ENCODE data around the gene PLA2G5. TPM values are rescaled to one million over a fixed set of nuclear protein-coding genes. Genes with fewer than 3 reads are reported as not detected.

PLA2G5 gene
- total and polyA plus RNA-seq, 2 of the 8 experiments (the other 6 are each of a cell fraction or from before 2014, with no cell fraction given): 0.05 TPM; not detected in 1

DNA sequence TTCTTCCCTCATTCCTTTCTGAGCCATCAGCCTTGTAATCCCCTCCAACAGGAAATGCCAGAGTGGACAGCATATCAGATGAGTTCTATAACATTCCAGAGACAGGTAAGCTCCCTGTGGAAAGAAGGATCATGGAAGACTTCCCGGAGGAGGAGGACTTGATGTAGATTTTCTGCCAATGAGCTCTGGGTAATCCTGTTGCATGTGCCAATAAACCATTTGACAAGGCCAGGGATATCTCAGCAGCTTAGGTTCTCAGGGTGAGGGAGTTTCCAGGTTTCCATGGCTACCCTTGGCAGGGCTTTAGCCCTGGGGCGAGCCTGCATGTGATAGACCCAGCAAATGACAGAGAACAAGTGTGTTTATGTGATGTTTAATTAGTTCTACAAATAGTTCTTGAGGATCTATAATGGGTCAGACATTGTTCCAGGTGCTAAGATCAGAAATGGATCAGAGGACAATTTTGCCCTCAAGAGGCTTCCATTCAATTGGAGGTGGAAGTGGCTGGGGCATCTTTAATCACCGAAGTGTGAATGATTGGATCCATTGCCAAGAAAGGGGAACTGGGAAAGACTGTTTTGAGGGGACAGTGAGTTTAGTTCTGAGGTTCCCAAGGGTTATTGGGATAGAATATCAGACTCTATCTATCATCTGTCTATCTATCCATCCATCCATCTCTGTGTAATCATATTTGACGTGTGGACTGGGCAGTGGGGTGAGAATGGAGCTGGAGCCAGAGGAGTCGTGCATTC lies 6.9 kb downstream of the PLA2G5 start:
- POLR2A ChIA-PET (ENCODE audit: partially characterized antibody): no interaction called here
- Histone ChIP-seq H4K5ac (ENCODE audit: insufficient read length, low read depth, low read length) (no peak overlapping the region), H3K9ac (replicated peaks in 1 of 4; ENCODE audit: extremely low read depth in 1 of 4, low read depth in 3 of 4, low read length in 3 of 4) (no peak overlapping the region), H2BK15ac (ENCODE audit: low read length) (no peak overlapping the region), H2AK5ac (ENCODE audit: low read depth, low read length) (no peak overlapping the region), H3K4me3 (ENCODE audit: extremely low read depth in 1 of 4, insufficient read depth in 2 of 4, low read depth in 3 of 4, low read length in 4 of 4) (no peak overlapping the region), H3K27ac (ENCODE audit: low read depth, low read length) (no peak overlapping the region), H4K91ac (replicated peaks; ENCODE audit: insufficient read length, low read length) (no peak overlapping the region), H3K27me3 (replicated peaks in 1 of 4; ENCODE audit: control insufficient read depth in 3 of 4, extremely low read depth in 1 of 4, insufficient read depth in 3 of 4, low read length in 3 of 4) (no peaks in the 10 kb centered on the region), H2BK12ac (ENCODE audit: low read depth, low read length) (no peak overlapping the region), H3K4me1 (replicated peaks in 1 of 4; ENCODE audit: control insufficient read depth in 3 of 4, insufficient read depth in 4 of 4, low read length in 3 of 4) (no peaks in the 10 kb centered on the region; a peak in 2 of 7 replicates), H3K4me2 (ENCODE audit: insufficient read depth in 1 of 2, low read depth in 2 of 2, low read length in 2 of 2) (no peak overlapping the region), H3K56ac (replicated peaks; ENCODE audit: insufficient read length, low read depth, low read length) (no peak overlapping the region), H2BK20ac (ENCODE audit: low read length) (no peak overlapping the region), H3K79me1 (ENCODE audit: low read depth, low read length) (no peaks in the 10 kb centered on the region), H3K36me3 (ENCODE audit: control insufficient read depth in 2 of 4, insufficient read depth in 4 of 4, low read length in 3 of 4) (no peaks in the 10 kb centered on the region), H3K9me3 (ENCODE audit: insufficient read depth in 2 of 2, low read depth in 1 of 2, low read length in 1 of 2) (no peaks in the 10 kb centered on the region), H3K4ac (replicated peaks; ENCODE audit: insufficient read length, low read depth, low read length) (no peak overlapping the region), H3K23ac (ENCODE audit: insufficient read length) (no peak overlapping the region), H4K8ac (ENCODE audit: extremely low read depth, insufficient read depth, low read length) (no peak overlapping the region), H3K14ac (ENCODE audit: insufficient read length) (no peak overlapping the region), H2BK120ac (replicated peaks; ENCODE audit: low read depth, low read length) (no peak overlapping the region), H2BK5ac (ENCODE audit: low read depth, low read length) (no peak overlapping the region), H2AFZ (ENCODE audit: low read length) (no peak overlapping the region), H3K79me2 (ENCODE audit: control insufficient read depth in 1 of 2, insufficient read depth in 2 of 2, low read length in 2 of 2) (no peaks in the 10 kb centered on the region), H3K18ac (ENCODE audit: extremely low read depth, low read length) (no peak overlapping the region), H3K23me2 (ENCODE audit: low read depth, low read length) (no peaks in the 10 kb centered on the region), H4K20me1 (replicated peaks in 1 of 2; ENCODE audit: control insufficient read depth in 1 of 2, insufficient read depth in 2 of 2, low read length in 2 of 2) (no peaks in the 10 kb centered on the region)
- 90% methylated on average over 5 of the region's 5 CpGs; no CpG with 5 or more reads in 1 of the 2 experiments for WGBS, 2 experiments (ENCODE audit: extremely low coverage in 1 of 2, insufficient coverage in 1 of 2, insufficient read length in 1 of 2, insufficient replicate concordance in 2 of 2, low coverage in 1 of 2, low lambda C conversion rate in 2 of 2, missing lambda C conversion rate in 1 of 2)
- FAIRE-seq (no peak), DNase-seq (ENCODE audit: low read depth in 1 of 2, low spot score in 2 of 2) (no peak)
- CTCF ChIA-PET (ENCODE audit: partially characterized antibody): interaction anchor here (0.8 to 2.1 kb wide), 2 partner anchors 9 to 117 kb away, joined by 3 to 6 read pairs; no protein-coding TSS in a partner anchor
- TF ChIP-seq, protein P1, sequence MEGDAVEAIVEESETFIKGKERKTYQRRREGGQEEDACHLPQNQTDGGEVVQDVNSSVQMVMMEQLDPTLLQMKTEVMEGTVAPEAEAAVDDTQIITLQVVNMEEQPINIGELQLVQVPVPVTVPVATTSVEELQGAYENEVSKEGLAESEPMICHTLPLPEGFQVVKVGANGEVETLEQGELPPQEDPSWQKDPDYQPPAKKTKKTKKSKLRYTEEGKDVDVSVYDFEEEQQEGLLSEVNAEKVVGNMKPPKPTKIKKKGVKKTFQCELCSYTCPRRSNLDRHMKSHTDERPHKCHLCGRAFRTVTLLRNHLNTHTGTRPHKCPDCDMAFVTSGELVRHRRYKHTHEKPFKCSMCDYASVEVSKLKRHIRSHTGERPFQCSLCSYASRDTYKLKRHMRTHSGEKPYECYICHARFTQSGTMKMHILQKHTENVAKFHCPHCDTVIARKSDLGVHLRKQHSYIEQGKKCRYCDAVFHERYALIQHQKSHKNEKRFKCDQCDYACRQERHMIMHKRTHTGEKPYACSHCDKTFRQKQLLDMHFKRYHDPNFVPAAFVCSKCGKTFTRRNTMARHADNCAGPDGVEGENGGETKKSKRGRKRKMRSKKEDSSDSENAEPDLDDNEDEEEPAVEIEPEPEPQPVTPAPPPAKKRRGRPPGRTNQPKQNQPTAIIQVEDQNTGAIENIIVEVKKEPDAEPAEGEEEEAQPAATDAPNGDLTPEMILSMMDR (IDR thresholded peaks at IDR 0.05; ENCODE audit: control extremely low read depth in 1 of 3, insufficient read depth in 1 of 3, low read depth in 1 of 3, low read length in 3 of 3): no peak
- TF ChIP-seq NRF1 (IDR thresholded peaks at IDR 0.05; ENCODE audit: low read depth, low read length): no peak
- no peak for TF ChIP-seq YY1 (IDR thresholded peaks at IDR 0.05; ENCODE audit: low read depth, low read length)
- TF ChIP-seq RXRA (IDR thresholded peaks at IDR 0.05; ENCODE audit: insufficient read depth, low read depth, low read length): no peak
- no peak for TF ChIP-seq BACH1 (IDR thresholded peaks at IDR 0.05; ENCODE audit: low read length)
- TF ChIP-seq KDM4A (IDR thresholded peaks at IDR 0.05; ENCODE audit: low read depth, low read length, severe bottlenecking): no peak
- TF ChIP-seq CHD1 (IDR thresholded peaks at IDR 0.05; ENCODE audit: low read depth, low read length): no peak
- no peak for TF ChIP-seq CBX5 (IDR thresholded peaks at IDR 0.05; ENCODE audit: low read depth, low read length)
- TF ChIP-seq MAFK (IDR thresholded peaks at IDR 0.05; ENCODE audit: low read depth, low read length): no peak
- TF ChIP-seq SP1 (IDR thresholded peaks at IDR 0.05; ENCODE audit: low read depth, low read length): no peak
- TF ChIP-seq BCL11A (IDR thresholded peaks at IDR 0.05; ENCODE audit: low read depth in 2 of 2, low read length in 2 of 2): no peak
